ENCODE measurements around the gene OCRL. TPM values are rescaled to one million over a fixed set of nuclear protein-coding genes. Genes with fewer than 3 reads are reported as not detected.

The OCRL gene
- total RNA-seq, 1 donor = 24.2 TPM

- no peak for TF ChIP-seq CTCF (IDR thresholded peaks at IDR 0.05; ENCODE audit: insufficient read depth, low read length)
- DNase-seq (ENCODE audit: low read depth) = peak; percentile 54
- no peak overlapping the region for H3K4me3 ChIP-seq (ENCODE audit: low read depth, low read length)
Measured at GRCh38 chrX:129636175-129636681, 96.2 kb downstream of the OCRL start.

DNA sequence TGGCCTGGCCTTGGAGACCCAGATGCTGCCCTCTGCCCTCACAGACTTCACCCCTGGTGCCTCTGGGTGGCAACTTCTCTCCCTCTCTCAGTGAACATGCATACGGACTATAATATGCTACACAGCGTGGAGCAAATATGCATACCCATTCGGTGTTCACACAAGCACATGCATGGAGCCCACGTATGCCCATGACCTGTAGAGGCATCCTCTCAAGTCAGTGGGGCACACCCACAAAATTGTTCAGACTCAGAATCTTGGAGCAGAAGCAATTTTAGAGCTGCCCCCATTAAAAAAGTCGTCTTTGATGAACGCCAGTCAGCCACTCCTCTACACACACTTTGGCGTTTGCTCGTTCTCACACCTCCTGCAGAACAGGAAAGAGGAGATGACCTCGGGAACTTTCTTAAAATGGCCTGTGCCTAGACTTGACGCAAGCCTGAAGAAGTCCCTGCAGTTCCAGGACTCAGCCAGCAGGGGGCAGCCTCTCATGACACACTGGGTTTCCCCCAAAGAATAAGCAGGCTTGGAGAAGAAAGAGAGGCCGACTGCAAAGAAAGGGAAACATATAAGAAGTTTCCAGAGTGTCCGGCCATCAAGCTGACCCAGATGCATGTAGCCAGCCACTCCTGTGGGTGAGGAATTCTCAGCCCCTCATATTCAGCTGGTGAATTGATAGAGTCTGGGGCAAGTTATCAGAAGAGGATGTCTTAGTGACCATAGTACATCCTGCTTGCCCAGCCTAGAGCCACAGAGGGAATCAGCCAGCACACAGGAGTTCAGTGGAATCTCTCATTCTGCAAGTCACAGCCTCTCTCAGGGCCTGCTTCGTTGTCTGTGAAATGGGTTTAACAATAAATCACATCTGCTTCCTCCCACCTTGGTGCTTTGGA, 97.4 kb downstream of the OCRL start:
- DNase-seq (ENCODE audit: low read depth) = peak; percentile 76
- no peak overlapping the region for H3K4me3 ChIP-seq (ENCODE audit: low read depth, low read length)
- TF ChIP-seq CTCF (IDR thresholded peaks at IDR 0.05; ENCODE audit: insufficient read depth, low read length) = peak; percentile 94

DNA sequence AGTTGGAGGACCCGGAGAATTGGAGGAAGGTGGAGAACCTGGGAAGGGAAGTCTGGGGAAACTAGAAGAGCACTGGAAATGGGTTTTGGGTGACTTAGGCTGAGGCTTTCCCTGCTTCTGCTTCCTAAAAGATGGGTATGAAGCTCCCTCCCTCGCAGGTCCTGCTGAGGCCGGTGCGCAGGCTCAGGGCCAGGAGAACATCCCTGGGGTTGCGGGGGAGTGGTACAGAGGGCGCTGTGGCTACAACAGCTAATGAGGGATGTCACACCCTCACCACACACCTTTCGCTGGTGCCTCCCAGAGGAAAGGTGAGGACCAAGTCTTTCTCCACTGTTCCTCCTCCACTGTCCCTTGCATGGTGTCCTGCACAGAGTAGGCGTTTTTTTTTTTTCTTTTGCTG, 98.9 kb downstream of the OCRL start:
- TF ChIP-seq CTCF (IDR thresholded peaks at IDR 0.05; ENCODE audit: insufficient read depth, low read length) = no peak
- no peak overlapping the region for H3K4me3 ChIP-seq (ENCODE audit: low read depth, low read length)
- DNase-seq (ENCODE audit: low read depth) = no peak

- no peak for DNase-seq (ENCODE audit: low read depth)
- no peak for TF ChIP-seq CTCF (IDR thresholded peaks at IDR 0.05; ENCODE audit: insufficient read depth, low read length)
- no peak overlapping the region for H3K4me3 ChIP-seq (ENCODE audit: low read depth, low read length)
Measured at GRCh38 chrX:129640737-129641136, 100.7 kb downstream of the OCRL start.

GRCh38 chrX:129641469-129641868, 101.4 kb downstream of the OCRL start:
- DNase-seq (ENCODE audit: low read depth) = no peak
- no peak overlapping the region for H3K4me3 ChIP-seq (ENCODE audit: low read depth, low read length)
- TF ChIP-seq CTCF (IDR thresholded peaks at IDR 0.05; ENCODE audit: insufficient read depth, low read length) = no peak

GRCh38 chrX:129641941-129642340, 101.9 kb downstream of the OCRL start:
- no peak overlapping the region for H3K4me3 ChIP-seq (ENCODE audit: low read depth, low read length)
- TF ChIP-seq CTCF (IDR thresholded peaks at IDR 0.05; ENCODE audit: insufficient read depth, low read length) = no peak

More at GRCh38 chrX:129641941-129642340, 101.9 kb downstream of the OCRL start:
- no peak for DNase-seq (ENCODE audit: low read depth)

Small RNAs within 50 kb of the gene (small RNA-seq; reads per million reads assigned to genes)
- gene RF01169 = not detected

Other genes starting within 250 kb of the OCRL start
- 62.5 and 110 TPM in 2 replicates for gene SMARCA1, start 16.8 kb upstream of the OCRL start, total RNA-seq (ENCODE audit: low replicate concordance)
- 0.54 and 3.8 TPM in 2 replicates for gene APLN, start 114.7 kb downstream of the OCRL start, total RNA-seq (ENCODE audit: low replicate concordance)
- gene XPNPEP2, start 198.7 kb downstream of the OCRL start, total RNA-seq (ENCODE audit: low replicate concordance) = 3.6 and 5.7 TPM in 2 replicates
- gene SASH3, start 239.7 kb downstream of the OCRL start, total RNA-seq (ENCODE audit: low replicate concordance) = not detected in 2 replicates